ENCODE data around the gene MCMBP.

DNA sequence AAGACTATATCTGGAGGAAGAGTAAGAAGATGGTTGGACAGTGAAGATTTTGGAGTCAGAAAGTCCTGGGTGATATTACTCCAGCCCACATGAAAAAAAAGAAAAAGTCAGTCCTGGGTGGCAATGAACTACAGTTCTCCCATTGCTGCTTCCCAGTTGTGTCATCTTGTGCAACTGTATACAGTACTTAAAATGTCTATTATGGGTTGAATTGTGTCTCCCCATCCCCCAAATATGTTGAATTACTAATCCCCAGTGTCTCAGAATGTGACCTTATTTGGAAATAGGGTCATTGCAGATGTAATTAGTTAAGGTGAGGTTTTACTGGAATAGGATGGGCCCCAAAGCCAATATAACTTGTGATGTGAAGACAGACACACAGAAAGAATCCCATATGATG is 35.5 kb upstream of the MCMBP start:
- TF ChIP-seq, protein P1, sequence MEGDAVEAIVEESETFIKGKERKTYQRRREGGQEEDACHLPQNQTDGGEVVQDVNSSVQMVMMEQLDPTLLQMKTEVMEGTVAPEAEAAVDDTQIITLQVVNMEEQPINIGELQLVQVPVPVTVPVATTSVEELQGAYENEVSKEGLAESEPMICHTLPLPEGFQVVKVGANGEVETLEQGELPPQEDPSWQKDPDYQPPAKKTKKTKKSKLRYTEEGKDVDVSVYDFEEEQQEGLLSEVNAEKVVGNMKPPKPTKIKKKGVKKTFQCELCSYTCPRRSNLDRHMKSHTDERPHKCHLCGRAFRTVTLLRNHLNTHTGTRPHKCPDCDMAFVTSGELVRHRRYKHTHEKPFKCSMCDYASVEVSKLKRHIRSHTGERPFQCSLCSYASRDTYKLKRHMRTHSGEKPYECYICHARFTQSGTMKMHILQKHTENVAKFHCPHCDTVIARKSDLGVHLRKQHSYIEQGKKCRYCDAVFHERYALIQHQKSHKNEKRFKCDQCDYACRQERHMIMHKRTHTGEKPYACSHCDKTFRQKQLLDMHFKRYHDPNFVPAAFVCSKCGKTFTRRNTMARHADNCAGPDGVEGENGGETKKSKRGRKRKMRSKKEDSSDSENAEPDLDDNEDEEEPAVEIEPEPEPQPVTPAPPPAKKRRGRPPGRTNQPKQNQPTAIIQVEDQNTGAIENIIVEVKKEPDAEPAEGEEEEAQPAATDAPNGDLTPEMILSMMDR (conservative IDR thresholded peaks at IDR 0.05; ENCODE audit: low read length), result no peak
- TF ChIP-seq EZH2phosphoT487 (IDR thresholded peaks at IDR 0.05; ENCODE audit: borderline replicate concordance, low read depth, low read length), result no peak
